ENCODE measurements around the gene CREBBP. TPM values are rescaled to one million over a fixed set of nuclear protein-coding genes. Genes with fewer than 3 reads are reported as not detected.

Gene CREBBP
- total RNA-seq, 1 donor from 2014 or later: 31.8 TPM

DNA sequence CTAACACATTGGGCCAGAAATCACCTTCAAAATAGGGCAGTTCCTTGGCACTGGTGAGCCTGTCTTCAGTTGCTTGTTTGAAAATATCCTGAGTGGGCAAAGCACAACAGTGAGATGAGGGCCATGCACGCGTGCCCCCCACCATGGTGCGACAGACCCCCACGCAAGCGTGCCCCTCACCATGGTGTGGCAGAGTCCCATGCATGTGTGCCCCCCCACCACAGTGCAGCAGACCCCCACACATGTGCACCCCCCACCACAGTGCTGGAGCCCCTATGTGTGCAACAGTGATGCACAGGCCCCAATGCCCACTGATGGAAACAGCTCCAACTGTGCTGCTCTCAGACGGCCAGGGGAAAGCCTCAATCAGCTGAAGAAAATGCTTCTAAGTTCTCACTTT, 144.4 kb downstream of the CREBBP start:
- no peak for DNase-seq (ENCODE audit: low spot score)

- DNase-seq (ENCODE audit: low spot score): no peak
These were observed 145.0 kb downstream of the CREBBP start for GRCh38 chr16:3735541-3735940.

DNA sequence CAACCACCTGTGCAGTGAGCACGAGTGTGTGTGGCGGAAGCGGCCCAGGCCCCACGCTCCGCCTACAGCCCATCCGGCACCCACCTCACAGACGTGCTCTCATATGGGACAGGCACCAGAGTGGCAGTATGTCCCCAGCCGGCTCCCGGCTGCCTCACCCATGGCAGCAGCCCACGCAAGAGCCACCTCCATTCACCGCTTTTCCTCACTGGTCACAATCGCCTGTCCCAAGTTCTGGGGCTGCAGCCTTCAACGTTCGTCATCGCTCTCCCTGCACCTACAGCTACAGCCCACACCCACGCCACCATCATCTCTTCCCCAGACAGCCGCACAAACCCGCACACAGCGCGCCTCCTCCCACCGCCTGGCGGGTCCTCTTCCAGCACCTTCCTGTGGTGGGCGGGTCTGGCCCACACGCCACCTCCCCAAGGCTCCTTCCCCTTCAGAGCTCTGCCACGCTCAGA, 145.7 kb downstream of the CREBBP start:
- no peak for DNase-seq (ENCODE audit: low spot score)

- no peak for DNase-seq (ENCODE audit: low spot score)
These were observed 146.3 kb downstream of the CREBBP start for GRCh38 chr16:3734084-3734757.

GRCh38 chr16:3732171-3732570, 148.3 kb downstream of the CREBBP start:
- no peak for DNase-seq (ENCODE audit: low spot score)

- DNase-seq (ENCODE audit: low spot score): no peak
These were observed 149.2 kb downstream of the CREBBP start for GRCh38 chr16:3731126-3731935.

GRCh38 chr16:3730161-3731125, 150.1 kb downstream of the CREBBP start:
- no peak for DNase-seq (ENCODE audit: low spot score)

DNA sequence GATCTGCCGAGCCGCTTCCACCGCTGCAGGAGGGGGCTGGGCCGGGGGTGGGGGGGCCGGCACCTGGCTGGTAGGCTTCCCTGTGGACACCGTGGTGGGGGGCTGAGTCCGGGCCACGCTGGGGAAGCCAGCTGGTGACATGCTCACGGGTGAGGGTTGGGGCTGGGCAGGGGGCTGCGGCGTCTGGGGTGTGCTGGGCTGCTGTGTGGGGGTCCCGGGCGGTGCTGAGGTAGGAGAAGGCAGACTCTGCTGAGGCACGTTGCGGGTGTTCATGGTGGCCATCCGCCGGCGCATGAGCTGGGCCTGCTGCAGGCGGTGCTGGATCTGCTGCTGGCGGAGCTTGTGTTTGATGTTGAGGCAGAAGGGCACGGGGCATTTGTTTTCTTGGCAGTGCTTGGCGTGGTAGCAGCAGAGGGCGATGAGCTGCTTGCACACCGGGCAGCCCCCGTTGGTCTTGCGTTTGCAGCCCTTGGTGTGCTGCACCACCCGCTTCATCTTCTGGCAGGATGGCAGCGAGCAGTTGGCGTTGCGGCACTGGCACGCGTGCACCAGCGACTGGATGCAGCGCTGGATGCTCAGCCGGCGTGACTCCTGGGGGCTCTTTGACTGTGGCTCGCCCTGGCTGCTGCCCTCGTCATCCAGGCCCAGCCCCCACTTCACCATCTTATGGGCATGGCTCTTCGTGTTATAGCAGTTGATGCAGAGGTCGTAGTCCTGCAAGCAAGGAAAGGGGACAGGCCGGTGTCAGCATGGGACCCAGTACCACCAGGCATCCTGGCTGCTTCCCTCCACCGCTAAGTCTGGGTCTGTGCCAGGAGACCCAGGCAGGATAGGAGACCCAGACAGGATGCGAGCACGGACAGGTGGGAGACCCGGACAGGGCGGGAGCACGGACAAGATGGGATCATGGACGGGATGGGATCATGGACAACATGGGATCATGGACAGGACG, 151.1 kb downstream of the CREBBP start:
- no peak for DNase-seq (ENCODE audit: low spot score)

DNA sequence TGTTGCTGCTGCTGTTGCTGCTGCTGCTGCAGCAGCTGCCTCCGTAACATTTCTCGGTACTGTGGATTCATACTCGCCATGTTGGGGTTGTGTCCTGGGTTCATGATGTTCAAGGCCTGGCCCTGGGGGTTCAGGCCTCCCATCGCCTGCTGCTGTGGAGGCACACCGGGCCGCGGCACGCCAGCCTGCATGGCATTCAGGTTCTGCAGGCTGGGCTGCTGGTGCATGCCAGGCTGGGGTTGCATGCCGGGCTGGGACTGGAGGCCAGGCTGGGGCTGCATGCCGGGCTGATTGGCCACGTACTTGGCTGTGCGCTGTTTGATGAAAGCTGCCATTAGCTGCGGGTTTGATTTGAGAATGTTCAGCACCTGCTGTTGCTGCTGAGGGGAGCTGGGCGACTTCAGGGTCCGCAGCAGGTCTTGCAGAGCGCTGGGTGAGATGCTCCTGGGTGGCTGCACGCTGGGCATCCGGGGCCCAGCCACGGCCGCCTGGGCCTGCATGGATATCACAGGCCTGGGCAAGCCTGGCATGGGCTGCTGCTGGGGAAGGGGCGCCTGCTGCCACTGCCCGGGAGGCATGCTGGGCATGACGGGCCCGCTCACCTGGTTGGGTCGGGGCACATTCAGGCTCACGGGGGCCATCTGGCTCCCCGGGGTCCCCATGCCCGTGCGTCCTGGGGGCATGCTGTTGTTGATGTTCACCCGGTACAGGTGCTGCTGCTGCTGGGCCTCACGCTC, 151.9 kb downstream of the CREBBP start:
- no peak for DNase-seq (ENCODE audit: low spot score)

- no peak for DNase-seq (ENCODE audit: low spot score)
These were observed 152.6 kb downstream of the CREBBP start for GRCh38 chr16:3727806-3728381.

GRCh38 chr16:3726021-3726687, 154.4 kb downstream of the CREBBP start:
- DNase-seq (ENCODE audit: low spot score): no peak

- no peak for DNase-seq (ENCODE audit: low spot score)
These were observed 155.2 kb downstream of the CREBBP start for GRCh38 chr16:3725276-3725675.

- no peak for DNase-seq (ENCODE audit: low spot score)
These were observed 158.0 kb downstream of the CREBBP start for GRCh38 chr16:3722508-3722907.

- no peak for DNase-seq (ENCODE audit: low spot score)
These were observed 160.1 kb downstream of the CREBBP start for GRCh38 chr16:3720418-3720817.

DNA sequence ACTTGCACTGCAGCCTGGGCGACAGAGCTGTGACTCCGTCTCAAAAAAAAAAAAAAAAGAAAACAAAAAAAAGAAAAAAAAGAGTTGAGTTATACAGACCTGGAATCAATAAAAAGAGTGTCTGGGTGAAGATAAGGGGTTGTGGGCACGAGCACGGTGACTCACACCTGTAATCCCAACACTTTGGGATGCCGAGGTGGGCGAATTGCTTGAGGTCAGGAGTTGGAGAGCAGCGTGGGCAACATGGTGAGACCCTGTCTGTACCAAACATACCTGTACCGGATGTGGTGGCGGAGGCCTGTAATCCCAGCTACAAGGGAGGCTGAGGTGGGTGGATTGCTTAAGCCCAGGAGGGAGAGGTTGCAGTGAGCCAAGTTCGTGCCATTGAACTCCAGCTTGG, 161.9 kb downstream of the CREBBP start:
- DNase-seq (ENCODE audit: low spot score): no peak

DNA sequence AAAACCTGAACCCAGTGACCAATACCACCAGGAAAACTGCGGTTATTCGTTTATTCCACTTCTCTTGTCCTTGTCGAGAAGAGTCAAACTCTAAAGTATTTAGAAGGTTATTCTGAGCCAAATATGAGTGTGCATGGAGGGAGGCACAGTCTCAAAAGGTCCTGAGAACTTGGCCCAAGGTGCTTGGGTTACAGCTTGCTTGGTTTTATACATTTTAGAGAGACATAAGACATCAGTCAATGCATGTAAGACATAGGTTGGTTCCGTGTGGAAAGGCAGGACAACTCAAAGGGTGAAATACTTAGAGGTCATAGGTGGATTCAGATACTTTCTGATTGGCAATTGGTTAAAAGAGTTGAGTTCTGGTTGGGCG, 162.5 kb downstream of the CREBBP start:
- no peak for DNase-seq (ENCODE audit: low spot score)

DNA sequence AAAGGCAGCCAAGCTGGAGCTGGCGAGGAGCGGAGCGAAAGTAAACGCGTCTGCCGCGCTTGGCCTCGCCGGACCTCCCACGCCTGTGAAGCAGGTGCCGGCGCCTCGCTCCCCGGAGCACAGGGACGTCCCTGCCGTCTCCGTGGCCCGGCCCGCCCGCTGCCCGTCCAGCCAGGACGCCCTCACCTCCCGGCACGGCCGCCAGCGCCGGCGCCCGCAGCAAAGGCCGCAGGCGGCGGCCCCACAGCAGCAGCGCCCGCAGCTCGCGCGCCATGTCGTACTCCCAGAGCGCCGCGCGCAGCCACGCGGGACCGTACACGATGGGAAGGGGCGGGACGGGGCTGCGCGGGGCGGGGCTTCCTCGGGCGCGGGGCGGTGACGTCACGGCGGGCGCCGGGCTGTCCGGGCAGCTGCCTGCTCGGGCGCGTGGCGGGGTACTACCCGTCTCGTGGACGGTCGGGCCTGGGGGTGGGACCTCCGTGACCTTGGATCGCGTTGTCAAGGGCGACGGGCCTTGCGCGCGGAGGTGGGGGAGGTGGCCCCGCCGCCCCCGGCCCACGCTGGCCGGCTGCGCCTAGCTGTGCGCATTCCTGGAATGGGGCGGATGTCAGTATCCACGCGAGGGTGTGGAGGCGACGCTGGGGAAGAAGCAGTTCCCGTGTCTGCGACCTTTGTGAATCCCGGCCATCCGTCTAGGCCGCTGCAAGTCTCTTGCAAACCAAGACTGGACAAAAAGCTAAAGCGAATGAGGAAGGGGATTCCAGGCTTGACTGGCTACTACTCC, 163.1 kb downstream of the CREBBP start, which contains the start of gene TRAP1:
Gene TRAP1 (minus strand): TSS at position 290 of the 784 bp plus-strand sequence. CDS start 16 bp downstream, at position 274.
- peak; percentile 88 for DNase-seq (ENCODE audit: low spot score)

GRCh38 chr16:3716831-3717234, 163.7 kb downstream of the CREBBP start:
- DNase-seq (ENCODE audit: low spot score): no peak

Data from umbilical cord (tissue), 2 donors.